Right renal cortex interstitium (tissue), 3 donors: ENCODE measurements around the gene TCAF1. TPM values are rescaled to one million over a fixed set of nuclear protein-coding genes. Genes with fewer than 3 reads are reported as not detected.
"Not testable (repeated sequence)": the region's sequence is repeated elsewhere in the genome, so short reads cannot be mapped to it uniquely, and the experiment has no call there.

Experiments
- DNase-seq, 3 donors: peaks; one replicate each; pipeline ENCODE4 v3.0.0-alpha.2; 2013; ENCODE audit warnings: low read depth in 3 of 3, low spot score in 2 of 3
- polyA plus RNA-seq, 3 donors: library from polyadenylated mRNA; unstranded; fragments of 120-200 nt; gene quantifications; one replicate each; pipeline ENCODE4 v1.2.1, GENCODE V29; 2013; ENCODE audit not compliant: insufficient read length in 3 of 3

The TCAF1 gene
- polyA plus RNA-seq, 3 donors, result 85.5 to 90.4 (median 87.0) TPM

DNA sequence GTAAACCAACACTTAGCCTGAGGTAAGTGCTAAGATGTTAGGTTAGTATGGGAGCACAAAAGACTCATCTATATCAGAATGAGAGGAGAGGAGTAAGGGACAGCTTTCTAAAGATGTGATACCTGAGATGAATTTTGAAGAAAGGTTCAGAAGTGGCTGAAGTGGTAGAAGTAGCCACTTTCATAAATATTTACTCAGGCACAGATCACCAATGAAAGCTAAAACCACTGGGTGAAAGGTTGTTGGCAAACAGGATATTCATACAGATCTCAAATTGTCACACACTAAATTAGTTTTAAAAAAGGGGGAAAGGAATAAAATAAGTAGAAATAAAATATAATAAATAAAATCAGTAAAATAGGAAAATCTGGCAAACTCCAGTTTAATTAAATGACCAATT lies 30.4 kb downstream of the TCAF1 start:
- DNase-seq, result not testable (repeated sequence)

DNA sequence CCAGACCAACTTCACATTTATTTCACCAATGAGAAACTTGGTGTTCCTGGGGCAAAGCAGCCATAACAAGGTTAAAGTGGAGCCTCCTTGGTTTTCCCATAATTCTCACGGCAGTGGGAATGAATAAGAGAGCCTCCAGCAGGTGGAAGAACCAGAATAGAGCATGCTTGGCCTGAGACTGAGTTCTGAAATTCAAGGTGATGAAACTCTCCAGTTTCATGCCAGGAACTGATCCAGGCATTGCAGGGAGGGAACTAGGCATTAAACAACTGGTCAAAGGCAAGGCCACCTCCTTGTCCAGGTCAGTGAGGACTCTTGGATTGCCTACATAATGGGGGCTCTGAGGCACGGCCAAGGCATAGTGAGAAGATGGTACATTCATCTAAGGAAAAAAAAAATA lies 44.0 kb downstream of the TCAF1 start:
- DNase-seq, result not testable (repeated sequence)

DNA sequence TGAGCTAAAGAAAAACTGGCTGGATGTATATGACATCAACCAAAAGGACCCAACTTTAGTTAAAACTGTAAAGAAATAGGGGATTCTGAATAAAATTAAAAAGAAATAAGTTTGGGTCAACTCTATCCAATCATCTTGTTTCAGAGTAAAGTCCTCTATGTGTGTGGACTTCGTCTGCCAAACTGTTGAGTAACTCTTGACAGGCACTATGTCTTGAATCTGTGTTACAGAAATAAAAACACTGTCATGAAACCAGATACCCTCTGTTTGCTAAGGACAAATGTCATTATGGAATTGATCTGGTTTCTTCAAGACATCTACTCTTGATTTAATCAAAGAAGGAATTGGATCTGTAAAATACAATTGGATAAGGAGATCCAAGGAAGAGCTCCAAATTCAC lies 46.5 kb downstream of the TCAF1 start:
- DNase-seq, result not testable (repeated sequence)

DNA sequence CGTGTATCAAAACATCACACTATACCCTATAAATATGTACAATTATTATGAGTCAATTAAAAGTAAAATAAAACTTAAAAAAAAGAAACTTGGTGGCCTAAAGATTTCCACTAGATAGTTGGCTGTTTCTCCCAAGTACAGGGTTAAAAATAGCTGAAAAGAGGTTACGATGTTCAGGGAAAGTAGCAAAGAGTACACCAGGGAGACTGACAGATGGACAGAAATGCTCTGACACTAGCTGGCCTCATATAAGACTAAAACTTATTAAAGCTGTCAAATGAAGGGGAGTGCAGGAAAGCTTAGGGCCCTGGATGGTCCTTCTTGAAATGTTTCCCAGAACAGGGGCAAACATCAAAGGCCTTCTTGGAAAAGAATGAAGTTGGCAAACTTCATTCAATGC lies 51.3 kb downstream of the TCAF1 start:
- DNase-seq, result no peak

DNA sequence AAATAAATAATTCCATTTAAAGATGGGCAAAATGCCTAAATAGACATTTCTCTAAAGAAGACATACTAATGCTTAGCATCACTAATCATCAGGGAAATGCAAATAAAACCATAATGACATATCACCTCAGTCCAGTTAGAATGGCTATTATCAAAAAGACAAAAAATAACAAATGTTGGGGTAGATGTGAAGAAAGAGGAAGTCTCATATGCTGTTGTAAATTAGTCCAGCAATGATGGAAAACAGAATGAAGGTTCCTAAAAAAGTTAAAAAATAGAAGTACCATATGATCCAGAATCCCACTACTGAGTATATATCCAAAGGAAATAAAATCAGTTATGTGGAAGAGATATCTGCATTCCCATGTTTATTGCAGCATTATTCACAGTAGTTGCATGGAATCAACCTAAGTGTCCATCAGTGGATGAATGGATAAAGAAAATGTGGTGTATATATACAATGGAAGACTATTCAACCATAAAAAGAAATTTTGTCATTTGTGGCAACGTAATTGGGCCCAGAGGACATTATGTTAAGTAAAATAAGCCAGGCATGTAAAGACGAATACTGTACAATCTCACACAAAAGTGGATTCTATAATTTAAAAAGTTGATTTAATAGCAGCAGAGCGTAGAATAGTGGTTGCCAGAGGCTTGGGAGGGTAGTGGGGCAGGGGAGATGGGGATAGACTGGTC lies 52.0 kb downstream of the TCAF1 start:
- no peak for DNase-seq

DNA sequence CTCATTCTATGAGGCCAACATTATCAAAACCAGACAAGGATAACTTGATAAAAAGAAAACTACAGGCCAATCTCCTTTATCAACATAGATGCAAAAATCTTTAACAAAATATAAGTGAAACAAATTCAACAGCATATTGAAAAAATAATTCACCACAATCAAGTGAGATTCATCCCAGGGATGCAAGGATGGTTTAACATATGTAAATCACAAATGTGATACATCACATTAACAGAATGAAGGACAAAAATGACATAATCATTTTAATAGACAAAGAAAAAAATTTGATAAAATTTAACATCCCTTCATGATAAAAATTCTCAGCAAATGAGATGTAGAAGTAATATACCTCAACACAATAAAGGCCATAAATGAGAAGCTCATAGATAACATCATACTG lies 53.8 kb downstream of the TCAF1 start:
- DNase-seq, result no peak

DNA sequence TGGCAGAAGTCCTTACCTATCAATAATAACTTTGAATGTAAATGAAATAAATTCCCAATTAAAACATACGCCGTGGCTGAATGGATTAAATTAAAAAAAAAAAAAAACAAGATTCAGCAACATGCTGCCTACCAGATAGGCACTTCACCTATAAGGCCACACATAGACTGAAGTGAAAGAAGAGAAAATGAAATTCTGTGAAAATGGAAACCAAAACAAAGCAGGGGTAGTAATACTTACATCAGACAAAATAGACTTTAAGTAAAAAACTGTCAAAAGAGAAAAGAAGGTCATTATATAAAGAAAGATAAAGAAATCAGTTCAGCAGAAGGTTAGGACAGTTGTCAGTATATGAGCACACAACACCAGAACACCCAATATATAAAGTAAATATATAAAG lies 55.3 kb downstream of the TCAF1 start:
- no peak for DNase-seq

DNA sequence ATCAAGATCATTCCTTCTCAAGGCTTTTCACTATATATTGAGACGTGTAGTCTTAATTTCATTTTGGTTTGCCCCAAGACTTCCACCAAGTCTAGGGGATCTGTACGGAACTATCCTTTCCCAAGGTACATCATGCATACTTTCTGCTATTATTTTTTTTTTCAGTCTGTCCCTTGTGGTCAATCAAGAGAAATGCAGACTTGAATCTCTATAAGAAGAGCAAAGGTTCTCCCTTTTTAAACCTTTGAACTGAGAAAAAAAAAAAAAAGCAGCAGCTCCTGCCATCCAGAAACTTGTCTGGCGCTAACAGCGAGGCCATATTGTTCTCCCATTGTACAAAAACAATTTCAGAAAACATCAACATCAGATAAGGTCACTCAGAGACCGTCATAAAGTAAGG lies 60.3 kb downstream of the TCAF1 start:
- DNase-seq, result not testable (repeated sequence)

DNA sequence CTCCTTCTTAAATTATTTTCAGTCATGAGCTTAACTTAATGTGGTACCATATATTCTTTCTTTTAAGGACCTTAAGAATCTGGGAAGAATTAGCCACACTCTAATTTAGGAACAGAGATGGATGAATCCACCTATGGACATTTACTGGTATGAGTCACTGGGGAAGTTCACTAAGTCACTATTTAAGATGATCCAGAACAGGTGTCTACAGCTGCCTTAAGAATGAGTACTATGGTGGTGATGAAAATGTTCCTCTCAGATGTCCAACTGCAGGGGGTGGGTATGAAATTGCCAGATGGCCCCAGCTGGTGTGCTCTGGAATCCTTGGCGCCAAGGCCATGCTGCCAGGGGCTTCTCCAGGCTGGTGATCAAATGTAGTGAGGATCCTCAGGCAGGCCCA lies 61.9 kb downstream of the TCAF1 start:
- not testable (repeated sequence) for DNase-seq

DNA sequence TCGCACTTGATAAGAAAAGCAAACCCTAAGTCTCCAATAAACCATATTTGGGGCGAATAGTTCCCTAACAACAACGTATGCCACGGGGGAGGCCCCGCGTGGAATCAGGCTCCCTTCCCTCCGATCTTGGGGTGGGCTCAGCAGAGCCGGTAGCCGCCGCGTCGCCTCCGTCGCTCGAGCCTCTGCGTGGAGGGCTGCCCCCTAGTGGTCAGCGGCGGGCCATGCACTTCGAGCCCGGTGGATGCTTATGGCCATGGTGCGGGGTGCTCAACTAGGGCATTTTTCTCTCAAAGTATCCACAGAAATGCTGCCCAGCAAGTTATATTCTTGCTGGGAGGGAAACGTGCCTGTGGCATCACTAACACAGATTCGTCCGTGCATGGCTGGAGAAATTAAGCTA lies 64.8 kb downstream of the TCAF1 start:
- DNase-seq, result not testable (repeated sequence)

DNA sequence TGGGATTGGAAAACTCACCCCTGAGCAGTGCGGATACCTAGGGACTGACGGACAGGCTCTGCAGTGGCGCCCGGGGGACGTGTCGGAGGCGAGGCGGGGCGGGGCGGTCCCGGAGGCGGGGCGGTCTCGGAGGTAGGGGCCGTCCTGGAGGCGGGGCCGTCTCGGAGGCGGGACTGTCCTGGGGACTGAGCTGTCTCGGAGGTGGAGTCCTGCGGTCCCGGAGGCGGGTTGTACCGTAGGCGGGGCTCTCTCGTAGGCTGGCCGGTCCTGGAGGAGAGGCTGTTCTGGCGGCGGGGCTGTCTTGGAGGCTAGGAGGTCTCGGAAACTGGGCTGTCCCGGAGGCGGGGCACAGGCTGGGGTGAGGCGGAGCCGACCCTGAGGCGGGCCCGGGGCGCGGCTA lies 65.4 kb downstream of the TCAF1 start:
- DNase-seq, result not testable (repeated sequence)

DNA sequence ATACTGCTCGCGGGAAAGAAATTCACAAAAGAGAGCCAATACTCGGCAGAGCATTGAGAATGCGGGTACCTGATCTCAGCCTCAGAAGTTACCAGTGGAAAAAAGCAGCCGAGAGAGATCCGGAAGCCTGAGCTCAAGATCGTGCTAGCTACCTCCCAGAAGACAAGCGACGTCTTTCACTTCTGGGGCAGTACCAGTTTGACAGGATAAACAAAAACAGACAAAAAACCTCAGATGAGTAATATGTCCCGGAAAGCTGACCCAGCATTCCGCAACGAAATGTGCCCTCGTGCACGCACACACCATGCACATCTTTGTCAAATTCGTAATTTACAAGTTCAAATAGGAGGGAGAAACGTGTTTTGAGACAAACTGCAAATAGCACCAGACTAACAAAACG lies 65.9 kb downstream of the TCAF1 start:
- DNase-seq, result not testable (repeated sequence)

DNA sequence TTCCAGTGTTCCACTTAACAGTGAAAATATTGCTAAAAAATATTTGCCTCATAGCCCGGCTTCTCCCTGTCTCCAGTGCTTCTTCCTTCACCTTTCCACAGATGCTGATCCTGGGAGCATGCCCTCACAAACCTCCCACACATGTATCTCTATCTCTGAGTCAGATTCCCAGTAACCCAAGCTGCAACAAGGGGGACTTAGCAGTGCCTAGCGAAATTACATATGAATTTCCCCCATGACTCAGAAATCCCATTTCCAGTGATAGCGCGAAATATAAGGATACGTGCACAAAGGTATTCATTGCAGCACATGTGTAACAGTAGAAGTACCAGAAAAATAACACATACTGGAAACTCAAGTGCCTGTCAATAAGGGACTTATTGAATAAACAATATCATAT lies 75.4 kb downstream of the TCAF1 start:
- not testable (repeated sequence) for DNase-seq

DNA sequence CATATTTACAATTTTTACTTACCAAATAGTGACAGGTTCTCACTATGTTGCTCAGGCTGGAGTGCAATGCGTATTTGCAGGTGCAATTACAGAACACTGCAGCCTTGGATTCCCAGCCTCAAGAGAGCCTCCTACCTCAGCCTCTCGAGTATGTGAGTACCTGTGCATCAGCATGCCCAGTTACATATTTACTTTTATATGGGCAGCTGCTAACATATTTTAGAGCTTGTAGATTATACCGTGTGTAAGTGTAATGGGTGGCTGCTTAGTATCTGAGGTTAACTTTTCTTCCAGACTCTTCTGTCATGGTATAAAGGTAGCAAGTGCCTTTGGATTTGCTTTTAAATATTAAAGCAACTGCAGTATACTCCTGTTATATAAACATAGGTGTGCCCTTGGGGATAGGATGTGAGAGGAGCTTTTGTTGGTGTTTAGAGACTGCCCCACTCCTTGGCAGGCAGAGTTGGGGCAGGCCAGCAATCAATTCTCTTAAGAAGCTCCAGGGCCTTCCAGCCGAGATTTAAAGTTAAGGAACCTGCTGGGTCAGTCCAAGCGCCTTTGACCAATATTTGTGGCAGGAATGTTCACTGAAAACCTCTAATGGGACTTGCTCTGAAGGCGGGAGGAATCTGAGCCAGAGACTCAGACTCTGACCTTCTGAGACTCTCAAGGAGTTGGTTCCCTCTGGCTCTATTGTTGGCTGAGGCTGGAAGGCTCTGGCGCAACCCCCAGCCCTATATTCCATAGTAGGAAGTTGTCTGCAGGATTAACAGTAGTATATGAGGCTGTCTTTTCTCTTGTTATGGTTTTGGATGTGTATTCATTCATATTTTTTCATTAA lies 77.5 kb downstream of the TCAF1 start:
- DNase-seq, result not testable (repeated sequence)

DNA sequence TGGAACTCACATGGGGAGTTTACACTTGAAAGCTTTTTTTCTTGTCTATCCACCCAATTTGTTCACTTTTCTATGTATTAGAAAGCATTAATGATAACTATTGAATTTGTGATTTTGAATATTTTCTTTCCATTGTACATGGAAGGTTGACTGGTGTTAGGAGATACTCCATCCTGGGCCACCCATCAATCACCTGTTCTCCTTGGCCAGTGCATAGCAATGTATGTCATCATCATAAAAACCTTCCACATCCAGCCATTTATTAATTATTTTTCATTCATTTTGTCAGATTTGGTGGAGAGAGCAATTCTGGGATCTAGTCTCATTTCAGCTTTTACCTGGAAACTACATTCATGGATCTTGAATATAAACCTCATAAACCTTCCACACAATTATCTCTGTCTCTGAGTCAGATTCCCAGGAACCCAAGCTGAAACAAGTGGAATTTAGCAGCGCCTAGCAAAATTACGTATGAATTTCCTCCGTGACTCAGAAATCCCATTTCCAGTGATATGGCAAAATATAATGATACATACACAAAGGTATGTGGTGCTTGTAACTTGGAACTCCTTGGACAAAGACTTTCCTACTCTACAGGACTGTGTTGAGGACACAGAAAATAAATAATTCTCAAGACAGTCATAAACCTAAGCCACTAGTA lies 78.2 kb downstream of the TCAF1 start:
- DNase-seq, result not testable (repeated sequence)

DNA sequence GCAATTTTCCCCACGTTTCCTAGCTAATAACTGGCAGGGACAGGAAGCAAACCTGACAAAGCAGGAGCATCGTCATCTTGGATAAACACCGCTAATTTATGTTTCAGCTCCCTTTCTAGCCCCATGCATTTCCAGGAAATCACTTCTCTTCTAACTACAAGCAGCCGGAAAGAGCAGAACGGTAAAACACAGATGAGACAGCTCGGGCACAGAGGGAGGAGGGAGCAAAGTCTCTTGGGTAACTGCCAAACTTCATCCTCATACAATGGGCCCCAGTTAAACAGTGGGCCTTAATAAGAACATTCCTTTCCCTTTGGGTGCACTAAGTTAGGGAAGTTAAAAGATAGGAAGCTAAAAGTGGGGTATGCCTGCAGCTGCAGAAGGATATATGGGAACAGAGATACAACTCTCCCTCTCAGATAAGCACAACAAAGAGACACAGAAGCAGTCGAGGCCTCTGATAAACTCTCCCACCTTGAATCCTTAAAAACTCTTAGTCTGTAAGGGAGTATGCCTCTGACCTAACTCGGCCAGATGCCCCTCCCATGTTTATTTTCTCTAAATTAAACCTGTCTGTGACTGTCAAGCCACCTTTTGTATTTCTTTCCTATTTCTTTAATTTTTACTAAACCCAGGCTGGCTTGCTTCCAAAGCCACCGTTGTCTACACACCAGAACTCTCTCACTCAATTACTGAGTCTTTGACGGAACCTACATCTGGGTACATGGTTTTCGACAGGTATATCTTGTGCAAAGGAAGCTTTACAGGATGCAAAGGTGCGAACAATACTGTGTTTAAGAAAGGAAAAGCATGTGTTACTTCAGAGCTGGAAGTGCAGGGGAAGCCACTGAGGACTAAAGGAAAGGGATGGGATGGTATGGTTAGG lies 80.3 kb downstream of the TCAF1 start:
- DNase-seq, result not testable (repeated sequence)

DNA sequence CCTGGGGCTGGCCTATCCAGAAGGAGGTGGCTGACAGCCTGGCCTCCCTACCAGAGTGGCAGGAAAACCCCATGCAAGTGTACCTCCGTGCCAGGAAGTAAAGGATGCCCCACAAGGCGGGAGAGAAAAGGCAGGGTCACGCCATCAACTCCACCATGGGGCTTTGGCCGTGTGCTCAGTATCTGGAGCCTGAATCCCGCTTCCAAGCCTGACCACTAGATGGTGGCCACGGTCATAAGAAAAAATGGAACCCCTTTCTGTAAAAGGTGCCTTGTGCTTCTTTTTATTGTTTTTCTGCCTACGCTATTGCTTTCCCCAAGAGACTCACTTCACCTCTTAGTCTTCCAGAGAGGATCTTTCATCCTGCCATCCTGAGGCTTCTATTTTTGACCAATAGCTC lies 84.1 kb downstream of the TCAF1 start:
- DNase-seq, result not testable (repeated sequence)

DNA sequence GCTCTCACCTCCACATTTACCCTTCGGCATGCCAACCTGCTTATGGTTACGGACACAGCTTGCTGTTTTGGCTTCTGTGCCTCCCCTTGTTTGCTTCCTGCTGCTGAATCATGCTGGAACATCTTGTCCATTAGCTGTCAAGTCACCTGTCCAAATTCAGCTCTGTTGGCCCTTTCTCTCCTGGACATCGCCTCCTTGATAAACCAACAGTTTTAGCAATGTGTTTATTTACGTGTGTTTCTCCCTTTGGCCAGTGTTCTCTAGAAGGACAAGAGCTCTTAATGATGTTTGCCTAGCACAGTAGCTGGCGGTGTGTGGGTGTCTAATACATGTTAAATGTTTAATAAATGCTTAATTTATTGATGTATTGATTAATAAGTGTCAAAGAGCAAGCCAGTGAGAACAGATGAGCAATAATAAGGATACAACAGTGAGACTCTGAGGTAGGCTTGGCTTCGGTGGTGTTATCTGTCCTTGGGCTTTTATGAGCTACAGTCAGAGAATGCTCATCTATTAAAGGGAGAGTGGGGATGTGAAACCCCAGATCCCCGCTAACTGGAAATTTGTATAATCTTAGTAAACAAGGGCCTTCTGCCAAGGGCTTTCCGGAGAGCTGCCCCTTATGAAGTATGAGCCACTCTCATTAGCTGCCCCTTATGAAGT lies 85.4 kb downstream of the TCAF1 start:
- DNase-seq, result not testable (repeated sequence)

DNA sequence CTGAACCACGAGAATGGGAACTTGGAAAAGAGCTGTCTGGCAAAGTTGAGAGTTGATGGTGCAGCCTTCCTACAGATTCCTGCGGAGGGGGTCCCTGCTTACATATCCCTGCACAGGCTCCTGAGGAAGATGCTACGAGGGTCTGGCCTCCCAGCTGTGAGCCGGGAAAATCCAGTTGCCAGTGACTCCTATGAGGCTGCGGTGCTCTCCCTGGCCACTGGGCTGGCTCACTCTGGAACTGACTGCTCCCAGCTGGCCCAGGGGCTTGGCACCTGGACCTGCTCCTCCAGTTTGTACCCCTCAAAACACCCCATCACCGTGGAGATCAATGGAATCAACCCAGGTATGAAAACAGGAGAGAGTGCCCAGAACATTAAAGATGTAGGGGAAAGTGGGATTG lies 91.3 kb downstream of the TCAF1 start:
- not testable (repeated sequence) for DNase-seq

DNA sequence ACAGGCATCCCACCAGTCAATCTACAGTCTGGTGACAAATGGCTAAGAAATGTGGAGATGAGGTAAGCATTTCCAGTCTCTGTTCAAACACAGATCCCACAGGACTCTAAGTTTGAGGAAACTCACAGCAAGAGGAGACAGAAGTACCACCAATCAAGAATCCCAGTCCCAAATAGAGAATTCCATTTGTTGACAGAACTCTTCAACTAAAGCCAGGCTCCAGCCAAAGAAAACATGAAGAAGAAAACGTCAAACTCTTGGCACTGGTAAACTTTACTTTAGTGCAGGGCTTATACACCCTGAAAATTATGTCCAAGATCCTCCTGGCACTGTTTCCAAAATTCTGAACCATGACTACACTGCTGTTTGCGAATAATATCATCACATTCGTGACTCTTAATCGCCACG lies 95.3 kb downstream of the TCAF1 start:
- DNase-seq, result not testable (repeated sequence)
